BLaER1 treated with 17β-estradiol and CSF1 and Interleukin-3, amounts not matched to agents 10 nM and 100 nM (cell line): ENCODE results near the gene SBDS.
A peak's percentile ranks its signal among the peaks of the same experiment; 100 is the strongest.
"Not testable (repeated sequence)": the region's sequence is repeated elsewhere in the genome, so short reads cannot be mapped to it uniquely, and the experiment has no call there.

Experiments used
- H3K27ac ChIP-seq, 11 experiments: shearing (Covaris generic); formaldehyde crosslinking; 2 replicates each; pipeline ENCODE4 v1.8.1; 2022
- H3K27me3 ChIP-seq, 11 experiments: shearing (Covaris generic); formaldehyde crosslinking; 2 replicates each; pipeline ENCODE4 v1.8.1; 2022
- H3K36me3 ChIP-seq, 11 experiments: shearing (Covaris generic); formaldehyde crosslinking; 2 replicates each; pipeline ENCODE4 v1.8.1; 2022
- H3K4me1 ChIP-seq, 10 experiments: shearing (Covaris generic); formaldehyde crosslinking; 2 replicates each; pipeline ENCODE4 v1.8.1; 2022
- H3K4me2 ChIP-seq, 11 experiments: shearing (Covaris generic); formaldehyde crosslinking; 2 replicates each; pipeline ENCODE4 v1.8.1; 2022
- H3K4me3 ChIP-seq, 10 experiments: shearing (Covaris generic); formaldehyde crosslinking; 2 replicates each; pipeline ENCODE4 v1.8.1; 2022
- H3K9ac ChIP-seq, 11 experiments: shearing (Covaris generic); formaldehyde crosslinking; 2 replicates each; pipeline ENCODE4 v1.8.1; 2022
- H3K9me3 ChIP-seq, 11 experiments: shearing (Covaris generic); formaldehyde crosslinking; replicated peaks in 1 of 11; 2 replicates each; pipeline ENCODE4 v1.8.1; 2022
- H4K20me1 ChIP-seq, 11 experiments: shearing (Covaris generic); formaldehyde crosslinking; 2 replicates each; pipeline ENCODE4 v1.8.1; 2022
- Cebpa-rat ChIP-seq, 11 experiments: shearing (Covaris generic); IDR thresholded peaks; 2 replicates each; pipeline ENCODE4 v1.8.1; 2022

The SBDS gene

GRCh38 chr7:66994691-66995049 lies 716 bp downstream of the SBDS start:
- Histone ChIP-seq H3K4me2 (peak overlapping the region; percentile 71 to 93 (median 83)), H4K20me1 (peaks cover 0 to 23% (median 7%) of the 10 kb centered on the region in 11 experiments; a peak in 9 of 22 replicates), H3K4me1 (peaks cover 16 to 22% (median 18%) of the 10 kb centered on the region in 10 experiments; a peak in 18 of 20 replicates), H3K9ac (peak overlapping the region; percentile 88 to 97 (median 92)), H3K4me3 (peak overlapping the region; percentile 76 to 94 (median 86)), H3K27ac (peak overlapping the region; percentile 83 to 96 (median 88)), H3K36me3 (peaks cover 33 to 55% (median 48%) of the 10 kb centered on the region in 11 experiments)
- H3K9me3 ChIP-seq, H3K27me3 ChIP-seq: not testable (repeated sequence)

- Histone ChIP-seq H3K36me3 (peaks cover 38 to 52% (median 46%) of the 10 kb centered on the region in 11 experiments), H3K9ac (peak overlapping the region; percentile 88 to 97 (median 92); a peak in 19 of 22 replicates), H3K4me2 (peak overlapping the region; percentile 71 to 93 (median 83)), H4K20me1 (peaks cover 0 to 17% (median 7%) of the 10 kb centered on the region in 11 experiments; a peak in 9 of 22 replicates), H3K4me1 (peaks cover 16 to 22% (median 18%) of the 10 kb centered on the region in 10 experiments; a peak in 18 of 20 replicates), H3K27ac (peak overlapping the region in 2 of 11 experiments; percentile 91 to 96; a peak in 3 of 22 replicates), H3K4me3 (peak overlapping the region; percentile 76 to 94 (median 86))
- not testable (repeated sequence) for H3K27me3 ChIP-seq, H3K9me3 ChIP-seq
These were observed 1.3 kb downstream of the SBDS start for GRCh38 chr7:66994051-66994450.

- not testable (repeated sequence) for H3K4me2 ChIP-seq, H3K27me3 ChIP-seq, H3K9ac ChIP-seq, H3K4me3 ChIP-seq, H3K27ac ChIP-seq, H3K9me3 ChIP-seq
- H3K4me1 ChIP-seq = peaks cover 11 to 16% (median 13%) of the 10 kb centered on the region in 10 experiments; a peak in 17 of 20 replicates
- H4K20me1 ChIP-seq = peaks cover 0 to 18% (median 6%) of the 10 kb centered on the region in 11 experiments; a peak in 9 of 22 replicates
- peaks cover 58 to 75% (median 66%) of the 10 kb centered on the region in 11 experiments for H3K36me3 ChIP-seq
These were observed 5.8 kb downstream of the SBDS start for GRCh38 chr7:66989552-66989951.

- H3K4me2 ChIP-seq, H3K4me3 ChIP-seq, H4K20me1 ChIP-seq, H3K9ac ChIP-seq, H3K4me1 ChIP-seq, H3K36me3 ChIP-seq, H3K27me3 ChIP-seq: not testable (repeated sequence)
- H3K9me3 ChIP-seq = peaks cover 36 to 56% (median 45%) of the 10 kb centered on the region in 11 experiments
- peak overlapping the region in 1 of 11 experiments; percentile 52; a peak in 2 of 22 replicates for H3K27ac ChIP-seq
These were observed 15.1 kb downstream of the SBDS start for GRCh38 chr7:66980336-66980735.

- H4K20me1 ChIP-seq, H3K4me2 ChIP-seq, H3K27me3 ChIP-seq, H3K4me3 ChIP-seq, H3K9ac ChIP-seq, H3K4me1 ChIP-seq, H3K27ac ChIP-seq, H3K36me3 ChIP-seq: not testable (repeated sequence)
- H3K9me3 ChIP-seq = peaks cover 45 to 66% (median 54%) of the 10 kb centered on the region in 11 experiments
These were observed 16.4 kb downstream of the SBDS start for GRCh38 chr7:66979013-66979412.

- not testable (repeated sequence) for H3K4me1 ChIP-seq, H3K9ac ChIP-seq, H3K36me3 ChIP-seq, H3K27me3 ChIP-seq, H3K27ac ChIP-seq, H4K20me1 ChIP-seq, H3K4me3 ChIP-seq, H3K4me2 ChIP-seq
- peaks cover 45 to 66% (median 54%) of the 10 kb centered on the region in 11 experiments for H3K9me3 ChIP-seq
These were observed 17.1 kb downstream of the SBDS start for GRCh38 chr7:66978312-66978711.

- H3K9me3 ChIP-seq = peaks cover 27 to 46% (median 33%) of the 10 kb centered on the region in 11 experiments
- no peaks in the 10 kb centered on the region for H3K4me1 ChIP-seq
- H4K20me1 ChIP-seq = no peaks in the 10 kb centered on the region
- H3K9ac ChIP-seq = no peak overlapping the region
- no peak for TF ChIP-seq Cebpa-rat (IDR thresholded peaks at IDR 0.05)
- no peak overlapping the region for H3K4me3 ChIP-seq
- H3K27me3 ChIP-seq = no peaks in the 10 kb centered on the region
- peaks cover 0 to 6% (median 0%) of the 10 kb centered on the region in 11 experiments; a peak in 1 of 22 replicates for H3K36me3 ChIP-seq
- H3K27ac ChIP-seq = no peak overlapping the region
- H3K4me2 ChIP-seq = no peak overlapping the region
These were observed 20.3 kb downstream of the SBDS start for GRCh38 chr7:66974986-66975590.

GRCh38 chr7:66970310-66970709 lies 25.1 kb downstream of the SBDS start:
- no peaks in the 10 kb centered on the region for H3K4me1 ChIP-seq
- peaks cover 6 to 15% (median 9%) of the 10 kb centered on the region in 11 experiments; a peak in 18 of 22 replicates for H3K9me3 ChIP-seq
- H3K4me3 ChIP-seq = no peak overlapping the region
- TF ChIP-seq Cebpa-rat (IDR thresholded peaks at IDR 0.05) = no peak
- no peak overlapping the region for H3K9ac ChIP-seq
- no peak overlapping the region for H3K27ac ChIP-seq
- H3K27me3 ChIP-seq = no peaks in the 10 kb centered on the region
- no peak overlapping the region for H3K4me2 ChIP-seq
- no peaks in the 10 kb centered on the region for H3K36me3 ChIP-seq
- no peaks in the 10 kb centered on the region for H4K20me1 ChIP-seq

GRCh38 chr7:66969001-66969400 lies 26.4 kb downstream of the SBDS start:
- not testable (repeated sequence) for H3K4me3 ChIP-seq, H3K9ac ChIP-seq, H3K4me2 ChIP-seq, H3K4me1 ChIP-seq, H3K27ac ChIP-seq, H3K27me3 ChIP-seq, H3K36me3 ChIP-seq, H4K20me1 ChIP-seq, H3K9me3 ChIP-seq

- H3K4me2 ChIP-seq = no peak overlapping the region
- H3K9me3 ChIP-seq = peaks cover 0 to 10% (median 0%) of the 10 kb centered on the region in 11 experiments; a peak in 2 of 22 replicates
- H3K4me1 ChIP-seq = peaks cover 0 to 6% (median 0%) of the 10 kb centered on the region in 10 experiments; a peak in 1 of 20 replicates
- H3K36me3 ChIP-seq = no peaks in the 10 kb centered on the region
- H3K27me3 ChIP-seq = no peaks in the 10 kb centered on the region
- no peak overlapping the region for H3K27ac ChIP-seq
- TF ChIP-seq Cebpa-rat (IDR thresholded peaks at IDR 0.05) = no peak
- no peak overlapping the region for H3K4me3 ChIP-seq
- no peaks in the 10 kb centered on the region for H4K20me1 ChIP-seq
- H3K9ac ChIP-seq = no peak overlapping the region
These were observed 28.4 kb downstream of the SBDS start for GRCh38 chr7:66967029-66967428.
